DND-41 (cell line): ENCODE measurements around the gene BMPR2.

Experiments used
- CTCF ChIP-seq: IDR thresholded peaks from 2 replicates; pipeline ENCODE4 v1.5.1; 2012; ENCODE audit warnings: borderline replicate concordance, low read length, moderate library complexity, mild to moderate bottlenecking; ENCODE audit not compliant: poor library complexity, severe bottlenecking; ENCODE audit errors: extremely low read depth
- EZH2 ChIP-seq: IDR thresholded peaks from 3 replicates; pipeline ENCODE4 v1.6.1; 2012; ENCODE audit warnings: borderline replicate concordance, low read depth, mild to moderate bottlenecking, moderate library complexity, low read length, inconsistent platforms; ENCODE audit not compliant: severe bottlenecking

GRCh38 chr2:202479610-202480009 is 103.5 kb downstream of the BMPR2 start:
- TF ChIP-seq CTCF = no peak
- no peak for TF ChIP-seq EZH2
